SK-N-SH treated with all-trans-retinoic acid at 6 μM for 48 hours (cell line): ENCODE data around the gene PKM.

Experiments used
- BACH2 ChIP-seq: fragments of 250-450 bp; sonication (Bioruptor Pico); IDR thresholded peaks from 2 replicates; pipeline ENCODE4 v1.9.0; 2021; ENCODE audit warnings: mild to moderate bottlenecking, borderline replicate concordance
- OSR1 ChIP-seq: fragments of 250-450 bp; sonication (Bioruptor Pico); IDR thresholded peaks from 2 replicates; pipeline ENCODE4 v1.8.0; 2022; ENCODE audit warnings: moderate library complexity, mild to moderate bottlenecking, inconsistent platforms
- PPARA ChIP-seq: fragments of 250-450 bp; sonication (Bioruptor Pico); IDR thresholded peaks from 2 replicates; pipeline ENCODE4 v1.5.0; 2020; ENCODE audit warnings: mild to moderate bottlenecking, borderline replicate concordance
- RARB ChIP-seq: fragments of 250-450 bp; sonication (Bioruptor Pico); IDR thresholded peaks from 2 replicates; pipeline ENCODE4 v1.8.0; 2021; ENCODE audit warnings: mild to moderate bottlenecking, moderate library complexity
- ZFP30 ChIP-seq: fragments of 450-650 bp; formaldehyde crosslinking; IDR thresholded peaks from 2 replicates; pipeline ENCODE4 v1.5.0; 2022; ENCODE audit warnings: mild to moderate bottlenecking, moderate library complexity

- no peak for TF ChIP-seq OSR1 (CRISPR knock-in tag)
- no peak for TF ChIP-seq RARB (CRISPR knock-in tag)
- no peak for TF ChIP-seq PPARA (CRISPR knock-in tag)
- no peak for TF ChIP-seq ZFP30 (CRISPR knock-in tag)
- TF ChIP-seq BACH2 (CRISPR knock-in tag), result no peak
Observed at GRCh38 chr15:72205273-72205672, 25.7 kb downstream of the PKM start.
